Activated T-cell treated with anti-CD3 and anti-CD28 coated beads for 48 hours (primary cell): ENCODE data around the gene DCBLD2.

Experiments used
- DNase-seq: peaks from one replicate; pipeline ENCODE4 v3.0.0-alpha.2; 2020; ENCODE audit warnings: low read depth

Gene DCBLD2

GRCh38 chr3:98791341-98792325 is 109.9 kb downstream of the DCBLD2 start:
- DNase-seq = no peak

GRCh38 chr3:98788651-98789050 is 112.8 kb downstream of the DCBLD2 start:
- no peak for DNase-seq

GRCh38 chr3:98787181-98787580 is 114.3 kb downstream of the DCBLD2 start:
- DNase-seq = no peak

- no peak for DNase-seq
Observed at GRCh38 chr3:98786364-98787006, 115.0 kb downstream of the DCBLD2 start.

- no peak for DNase-seq
Observed at GRCh38 chr3:98784666-98785600, 116.6 kb downstream of the DCBLD2 start.

GRCh38 chr3:98784042-98784441 is 117.5 kb downstream of the DCBLD2 start:
- no peak for DNase-seq

GRCh38 chr3:98782824-98783500 is 118.5 kb downstream of the DCBLD2 start:
- no peak for DNase-seq

GRCh38 chr3:98780343-98780742 is 121.2 kb downstream of the DCBLD2 start:
- no peak for DNase-seq

- no peak for DNase-seq
Observed at GRCh38 chr3:98779541-98780335, 121.8 kb downstream of the DCBLD2 start.

- no peak for DNase-seq
Observed at GRCh38 chr3:98778852-98779413, 122.6 kb downstream of the DCBLD2 start.

- DNase-seq = no peak
Observed at GRCh38 chr3:98778383-98778782, 123.1 kb downstream of the DCBLD2 start.

GRCh38 chr3:98777801-98778220 is 123.7 kb downstream of the DCBLD2 start:
- no peak for DNase-seq

GRCh38 chr3:98777286-98777685 is 124.2 kb downstream of the DCBLD2 start:
- no peak for DNase-seq

GRCh38 chr3:98776140-98776493 is 125.4 kb downstream of the DCBLD2 start:
- DNase-seq = no peak

GRCh38 chr3:98775459-98776139 is 125.9 kb downstream of the DCBLD2 start:
- no peak for DNase-seq

- DNase-seq = no peak
Observed at GRCh38 chr3:98772022-98772421, 129.5 kb downstream of the DCBLD2 start.

- DNase-seq = no peak
Observed at GRCh38 chr3:98770261-98771039, 131.0 kb downstream of the DCBLD2 start.

- no peak for DNase-seq
Observed at GRCh38 chr3:98769448-98769847, 132.0 kb downstream of the DCBLD2 start.

GRCh38 chr3:98768961-98769360 is 132.5 kb downstream of the DCBLD2 start:
- no peak for DNase-seq
